ENCODE measurements around the gene PRKCB.
"Not testable (repeated sequence)": the region's sequence is repeated elsewhere in the genome, so short reads cannot be mapped to it uniquely, and the experiment has no call there.

PRKCB gene

DNA sequence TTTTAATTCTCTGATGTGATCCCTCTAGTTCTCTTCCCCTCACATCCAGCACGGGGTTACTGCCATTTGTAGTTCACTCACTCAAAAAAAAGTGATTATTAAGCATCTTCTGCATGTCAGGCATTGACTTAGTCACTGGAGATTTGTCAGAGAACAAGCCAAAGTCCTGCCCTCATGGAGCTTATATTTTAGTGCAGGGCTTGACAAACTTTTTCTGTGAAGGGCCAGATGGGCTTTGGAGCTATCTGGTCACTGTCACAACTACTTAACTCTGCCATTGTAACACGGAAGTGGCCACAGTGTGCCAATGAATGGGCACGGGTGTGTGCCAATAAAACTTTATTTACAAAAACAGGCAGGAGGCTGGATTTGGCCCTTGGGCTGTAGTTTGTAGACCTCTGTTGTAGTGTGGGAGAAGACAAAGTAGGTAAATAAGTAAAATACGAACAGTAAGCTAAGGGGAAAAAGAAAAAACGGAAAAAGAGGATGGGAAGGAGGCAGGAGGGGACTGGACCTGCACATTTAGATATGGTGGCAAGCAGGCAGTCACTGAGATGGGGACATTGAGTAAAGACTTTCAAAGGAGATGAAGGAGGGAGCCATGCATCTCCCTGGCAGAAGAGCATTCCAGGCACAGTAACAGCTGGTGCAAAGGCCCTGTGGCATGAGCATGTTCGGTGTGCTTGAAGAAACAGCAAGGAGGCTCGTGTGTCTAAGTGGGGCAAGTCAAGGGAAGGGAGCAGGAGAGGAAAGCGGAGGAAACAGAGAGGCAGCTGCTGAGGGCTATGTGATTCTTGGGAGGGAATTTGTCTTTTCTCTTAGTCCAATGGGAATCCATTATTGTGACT is 217.5 kb downstream of the PRKCB start:
- DNase-seq: no peak

GRCh38 chr16:24054741-24055491 is 219.1 kb downstream of the PRKCB start:
- no peak for DNase-seq

- no peak for DNase-seq
Measured at GRCh38 chr16:24062270-24062817, 226.6 kb downstream of the PRKCB start.

GRCh38 chr16:24069036-24069590 is 233.3 kb downstream of the PRKCB start:
- DNase-seq: no peak

- peak; percentile 61 for DNase-seq
Measured at GRCh38 chr16:24070851-24071250, 235.1 kb downstream of the PRKCB start.

DNA sequence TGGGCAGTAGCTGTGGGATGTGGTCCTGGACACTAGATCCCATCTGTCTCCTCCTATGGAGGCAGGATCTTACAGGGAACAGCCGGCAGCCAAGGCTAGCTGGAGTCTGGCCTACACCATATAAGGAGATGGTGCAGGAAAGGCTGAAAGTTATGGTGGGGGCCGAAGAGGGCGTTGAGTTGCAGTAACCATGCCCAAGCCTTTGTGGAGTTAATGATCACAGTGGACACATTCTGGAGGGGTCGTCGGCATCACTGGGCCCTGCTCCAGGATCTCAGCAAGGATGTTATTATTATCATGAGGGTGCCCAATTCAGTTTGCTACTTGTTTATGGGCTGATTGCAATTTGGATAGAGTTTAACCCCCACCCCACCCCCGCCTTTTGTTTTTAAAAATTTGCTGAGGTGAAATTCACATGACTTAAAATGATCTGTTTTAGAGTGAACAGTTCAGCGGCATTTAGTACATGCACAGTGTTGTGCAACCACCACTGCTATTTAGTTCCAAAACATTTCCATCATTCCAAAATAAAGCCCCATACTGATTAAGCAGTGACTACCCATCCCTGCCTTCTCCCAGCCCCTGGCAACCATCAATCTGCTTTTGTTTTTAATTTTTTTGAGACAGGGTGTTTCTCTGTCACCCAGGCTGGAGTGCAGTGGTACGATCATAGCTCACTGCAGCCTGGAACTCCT is 236.0 kb downstream of the PRKCB start:
- no peak for DNase-seq

DNA sequence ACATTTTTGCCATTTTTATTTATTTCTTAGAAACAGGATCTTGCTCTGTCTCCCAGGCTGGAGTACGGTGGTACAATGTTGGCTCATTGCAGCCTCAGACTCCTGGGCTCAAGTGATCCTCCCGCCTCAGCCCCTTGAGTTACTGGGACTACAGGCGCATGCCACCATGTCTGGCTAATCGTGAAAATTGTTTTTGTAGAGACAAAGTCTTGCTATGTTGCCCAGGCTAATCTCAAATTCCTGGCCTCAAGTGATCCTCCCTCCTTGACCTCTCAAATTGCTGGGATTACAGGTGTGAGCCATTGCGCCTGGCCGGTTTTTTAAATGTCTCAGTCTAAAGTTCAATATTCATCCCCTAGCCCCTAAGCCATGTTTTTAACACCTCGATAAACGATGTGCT is 237.5 kb downstream of the PRKCB start:
- no peak for DNase-seq

DNA sequence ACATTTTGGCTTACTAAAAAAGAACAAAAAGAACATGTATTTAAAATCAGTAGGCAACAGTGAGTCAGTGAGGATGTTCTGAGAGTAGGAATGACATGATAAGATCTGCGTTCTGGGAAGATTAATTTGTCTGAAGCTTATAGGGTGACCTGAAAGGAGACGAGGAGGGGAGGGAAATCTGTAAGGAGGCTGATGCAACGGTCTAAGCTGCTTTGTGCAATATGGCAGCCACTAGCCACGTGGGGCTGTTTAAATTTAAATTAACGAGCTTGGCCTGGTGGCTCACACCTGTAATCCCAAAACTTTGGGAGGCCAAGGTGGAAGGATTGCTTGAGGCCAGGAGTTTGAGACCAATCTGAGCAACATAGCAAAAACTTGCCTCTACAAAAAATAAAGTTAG is 238.8 kb downstream of the PRKCB start:
- no peak for DNase-seq

DNA sequence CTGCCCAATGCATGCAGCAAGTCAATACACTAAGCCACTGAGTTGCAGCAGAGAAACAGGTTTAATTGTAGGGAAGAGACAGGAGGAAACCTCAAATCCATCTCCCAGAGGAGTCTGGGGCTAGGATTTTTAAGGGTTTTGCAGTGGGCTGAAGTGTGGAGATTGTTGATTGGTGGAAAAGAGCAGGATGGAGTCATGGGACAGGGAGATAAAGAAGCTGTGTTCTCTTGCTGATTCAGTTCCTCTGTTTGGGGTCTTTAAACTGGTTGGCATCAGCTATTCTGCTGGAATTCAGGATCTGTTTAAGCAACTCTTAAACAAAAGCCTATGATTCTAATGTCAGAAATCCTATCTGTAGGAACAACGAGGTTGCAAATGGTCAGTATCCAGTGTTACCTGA is 239.5 kb downstream of the PRKCB start:
- DNase-seq: no peak

DNA sequence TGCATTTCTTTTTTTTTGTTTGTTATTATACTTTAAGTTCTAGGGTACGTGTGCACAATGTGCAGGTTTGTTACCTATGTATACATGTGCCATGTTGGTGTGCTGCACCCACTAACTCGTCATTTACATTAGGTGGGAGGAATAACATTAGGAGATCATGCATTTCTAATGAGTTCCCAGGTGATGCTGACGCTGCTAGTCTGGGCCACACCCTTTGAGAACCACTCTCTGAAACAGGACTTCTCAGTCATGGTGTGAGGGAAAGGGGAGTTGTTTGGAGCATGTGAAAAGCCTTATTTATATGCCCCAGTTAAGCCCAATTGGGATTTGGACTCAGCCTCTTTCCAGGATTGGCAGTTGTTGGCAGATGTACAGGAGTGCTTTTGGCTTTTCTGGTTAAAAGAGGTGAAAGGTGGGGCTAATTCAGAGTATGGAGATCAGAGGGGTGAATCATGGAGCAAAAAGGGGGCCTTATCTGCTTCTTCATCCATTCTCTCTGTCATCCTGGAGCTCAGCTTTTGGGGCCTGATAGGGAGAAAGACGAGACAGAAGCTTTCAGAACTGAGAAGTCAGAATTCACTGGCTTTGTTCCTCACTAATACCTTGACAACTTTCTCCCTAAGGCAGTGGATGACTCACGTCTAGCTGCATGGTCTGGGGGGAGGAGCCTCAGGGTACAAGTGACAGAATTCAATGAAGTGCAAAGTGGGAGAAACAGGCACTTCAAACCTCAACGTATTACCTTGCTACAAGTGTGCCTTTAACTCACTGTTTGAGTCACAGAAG is 240.3 kb downstream of the PRKCB start:
- DNase-seq: peak; percentile 12

DNA sequence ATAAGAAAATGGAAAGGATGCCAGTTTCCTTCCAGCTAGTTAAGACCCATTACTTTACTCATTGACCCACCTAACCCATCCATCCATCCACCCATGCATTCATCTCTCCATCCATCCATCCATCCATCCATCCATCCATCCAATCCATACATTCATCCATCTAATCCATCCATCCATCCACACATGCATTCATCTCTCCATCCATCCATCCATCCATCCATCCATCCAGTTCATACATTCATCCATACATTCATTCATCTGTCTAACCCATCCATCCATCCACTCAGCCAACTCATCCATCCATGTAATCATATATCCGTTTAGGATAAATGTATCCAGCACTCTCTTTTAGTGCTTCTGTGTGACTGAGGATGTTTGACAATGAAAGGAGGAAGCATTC is 241.5 kb downstream of the PRKCB start:
- no peak for DNase-seq

- DNase-seq: no peak
Measured at GRCh38 chr16:24077966-24078365, 242.2 kb downstream of the PRKCB start.

DNA sequence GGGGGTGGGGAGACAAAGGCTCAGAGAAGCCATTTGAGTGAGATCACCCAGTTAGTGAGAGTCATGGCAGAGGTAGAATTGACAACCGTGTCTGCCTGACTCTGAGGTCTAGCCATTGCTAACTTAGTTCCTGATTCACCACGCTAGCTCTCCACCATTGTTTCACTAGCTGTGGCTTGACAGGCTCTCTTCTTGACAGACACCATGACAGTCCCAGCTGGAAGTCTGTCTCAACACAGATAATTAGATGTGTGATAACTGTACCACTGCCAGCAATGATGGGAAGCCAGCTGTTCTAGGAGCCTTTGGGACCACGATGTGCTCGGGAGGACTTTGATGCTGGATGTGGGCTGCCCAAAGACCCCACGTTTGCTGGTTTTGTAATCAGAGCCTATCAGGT is 249.9 kb downstream of the PRKCB start:
- DNase-seq: no peak

DNA sequence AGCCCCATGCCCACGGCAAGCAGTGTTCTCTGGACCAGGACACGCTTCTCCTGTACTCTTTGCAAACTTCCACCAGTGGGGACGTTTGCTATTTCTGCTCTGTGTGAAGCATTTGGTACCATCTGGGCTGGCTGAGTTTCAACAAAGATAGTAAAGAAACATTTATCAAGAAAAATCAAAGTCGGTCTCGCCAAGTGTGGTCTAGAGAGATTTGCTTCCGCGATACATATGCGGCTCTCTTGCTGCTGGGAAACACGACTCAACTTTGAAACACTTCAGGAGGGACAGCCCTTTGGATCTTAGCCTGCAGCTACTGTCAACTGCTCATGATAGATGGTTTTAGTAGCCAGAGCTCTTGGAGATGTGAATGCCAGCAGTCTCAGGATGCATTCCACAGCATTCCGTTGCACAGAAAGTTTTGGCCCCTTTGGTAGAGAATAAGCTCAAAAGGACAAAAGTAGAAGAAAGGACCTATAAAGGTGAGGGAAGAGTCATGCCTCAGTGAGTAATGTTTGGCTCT is 252.2 kb downstream of the PRKCB start:
- DNase-seq: no peak

DNA sequence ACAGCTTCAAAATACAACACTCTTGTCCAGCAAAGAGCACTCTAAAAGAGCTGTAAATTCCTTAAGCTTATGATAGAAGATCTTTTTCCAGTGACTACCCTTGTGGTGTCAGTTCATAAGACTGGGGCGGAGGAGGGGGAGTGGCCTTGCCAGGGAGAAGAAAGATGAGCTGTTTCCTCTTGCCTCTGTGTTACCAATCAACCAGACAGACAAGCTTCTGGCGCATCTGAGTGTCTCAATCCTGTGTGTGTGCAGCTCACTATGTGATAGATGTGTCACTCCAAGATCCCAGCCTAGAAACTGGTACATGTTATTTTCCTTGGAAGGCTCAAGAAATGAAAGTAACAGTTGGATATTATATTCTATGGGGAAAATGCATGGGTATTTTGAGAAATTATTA is 253.0 kb downstream of the PRKCB start:
- no peak for DNase-seq

GRCh38 chr16:24091125-24091524 is 255.3 kb downstream of the PRKCB start:
- DNase-seq: no peak

DNA sequence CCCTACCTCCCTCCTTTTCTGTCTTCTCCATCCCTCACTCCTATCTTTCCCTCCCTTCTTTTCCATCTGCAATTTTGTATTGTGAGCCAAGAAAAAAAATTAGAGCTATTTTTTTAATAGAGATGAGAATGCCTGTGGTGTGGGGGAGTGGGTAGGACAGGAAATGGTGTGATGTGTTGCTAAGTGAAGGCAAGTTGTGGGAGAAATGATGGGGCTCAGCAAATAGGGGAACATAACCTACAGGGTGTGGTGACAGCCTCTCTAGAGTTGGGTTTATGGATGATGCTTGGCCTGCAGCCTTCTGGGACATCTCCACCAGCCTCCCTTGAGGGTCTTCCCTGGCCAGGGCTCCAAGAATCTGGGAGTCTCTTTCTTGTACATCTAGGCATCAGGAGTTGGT is 257.3 kb downstream of the PRKCB start:
- no peak for DNase-seq

- no peak for DNase-seq
Measured at GRCh38 chr16:24094660-24095059, 258.9 kb downstream of the PRKCB start.

DNA sequence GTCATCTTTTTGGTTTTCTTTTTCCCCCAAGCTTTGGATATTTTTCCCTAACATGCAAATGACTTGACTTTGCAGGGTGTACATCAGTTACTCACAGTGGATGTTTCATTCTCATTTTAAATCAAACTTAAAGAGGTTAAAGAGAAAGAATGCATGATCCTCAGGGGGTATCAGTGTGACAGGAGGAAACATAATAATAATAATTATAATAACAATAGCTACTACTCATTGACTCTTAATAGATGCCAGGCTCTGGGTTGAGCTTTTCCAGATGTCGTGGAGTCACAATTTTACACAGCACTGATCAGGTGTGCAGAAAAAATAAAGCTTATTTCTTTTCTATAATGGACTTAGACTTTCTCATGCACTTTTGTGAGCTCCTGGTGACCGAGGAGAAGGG is 263.1 kb downstream of the PRKCB start:
- DNase-seq: no peak

DNA sequence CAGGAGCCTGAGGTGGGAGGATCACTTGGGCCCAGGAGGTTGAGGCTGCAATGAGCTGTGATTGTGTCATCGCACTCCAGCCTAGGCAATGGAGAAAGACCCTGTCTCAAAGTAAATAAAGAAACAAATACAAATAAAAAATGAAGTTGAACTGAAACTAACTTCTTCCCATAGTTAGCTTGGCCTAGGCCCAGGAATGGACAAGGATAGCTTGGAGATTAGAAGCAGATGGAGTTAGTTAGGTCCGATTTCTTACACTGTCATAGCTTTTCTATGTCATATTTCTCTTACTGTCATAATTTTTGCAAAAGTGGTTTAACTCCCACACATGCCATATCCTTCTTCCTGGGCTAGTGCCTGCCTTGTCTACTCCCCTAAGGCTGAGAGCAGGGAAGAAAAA is 265.6 kb downstream of the PRKCB start:
- no peak for DNase-seq

GRCh38 chr16:24102209-24102660 is 266.5 kb downstream of the PRKCB start:
- DNase-seq: no peak

DNA sequence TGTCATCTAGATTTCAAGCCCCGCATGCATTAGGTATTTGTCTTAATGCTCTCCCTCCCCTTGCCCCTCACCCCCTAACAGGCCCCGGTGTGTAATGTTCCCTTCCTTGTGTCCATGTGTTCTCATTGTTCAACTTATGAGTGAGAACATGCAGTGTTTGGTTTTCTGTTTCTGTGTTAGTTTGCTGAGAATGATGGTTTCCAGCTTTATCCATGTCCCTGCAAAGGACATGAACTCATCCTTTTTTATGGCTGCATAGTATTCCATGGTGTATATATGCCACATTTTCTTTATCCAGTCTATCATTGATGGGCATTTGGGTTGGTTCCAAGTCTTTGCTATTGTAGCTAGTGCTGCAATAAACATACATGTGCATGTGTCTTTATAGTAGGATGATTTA is 269.7 kb downstream of the PRKCB start:
- not testable (repeated sequence) for DNase-seq
